Mesenchymal stem cell (in vitro differentiated cells and primary cell): ENCODE data around the gene NFILZ.

Source experiments
- DNase-seq: peaks from one replicate; pipeline ENCODE4 v3.0.0-alpha.2; 2013
- H2AFZ ChIP-seq: one replicate; pipeline ENCODE4 v1.6.1; 2013; ENCODE audit warnings: low read depth, mild to moderate bottlenecking, control low read depth, inconsistent platforms, low read length, moderate library complexity
- H2AK5ac ChIP-seq: 2 replicates; pipeline ENCODE4 v1.6.1; 2013; ENCODE audit warnings: low read length, moderate library complexity, mild to moderate bottlenecking, inconsistent platforms; ENCODE audit not compliant: severe bottlenecking
- H2BK120ac ChIP-seq: one replicate; pipeline ENCODE4 v1.6.1; 2013; ENCODE audit warnings: low read depth, mild to moderate bottlenecking, inconsistent platforms, low read length, moderate library complexity
- H2BK12ac ChIP-seq, 2 experiments: one replicate each; pipeline ENCODE4 v1.6.1; 2013; ENCODE audit warnings: inconsistent platforms in 2 of 2, low read length in 2 of 2, mild to moderate bottlenecking in 2 of 2, moderate library complexity in 2 of 2, control low read depth in 1 of 2
- H2BK15ac ChIP-seq: one replicate; pipeline ENCODE4 v1.6.1; 2013; ENCODE audit warnings: mild to moderate bottlenecking, low read depth, inconsistent platforms; ENCODE audit not compliant: poor library complexity, severe bottlenecking
- H2BK5ac ChIP-seq: 2 replicates; pipeline ENCODE4 v1.6.1; 2013; ENCODE audit warnings: low read depth, mild to moderate bottlenecking, low read length, control low read depth, inconsistent platforms; ENCODE audit not compliant: poor library complexity, severe bottlenecking
- H3K14ac ChIP-seq, 2 experiments: one replicate each; pipeline ENCODE4 v1.6.1; 2013; ENCODE audit warnings: inconsistent platforms in 2 of 2, low read length in 2 of 2, control low read depth in 1 of 2, mild to moderate bottlenecking in 1 of 2, moderate library complexity in 1 of 2
- H3K18ac ChIP-seq, 2 experiments: one replicate each; pipeline ENCODE4 v1.6.1; 2013; ENCODE audit warnings: inconsistent platforms in 2 of 2, low read length in 2 of 2, control low read depth in 1 of 2, low read depth in 1 of 2, mild to moderate bottlenecking in 1 of 2
- H3K23ac ChIP-seq, 2 experiments: one replicate each; pipeline ENCODE4 v1.6.1; 2013; ENCODE audit warnings: inconsistent platforms in 2 of 2, low read length in 2 of 2, mild to moderate bottlenecking in 2 of 2, moderate library complexity in 2 of 2, control low read depth in 1 of 2
- H3K27ac ChIP-seq: 2 replicates; pipeline ENCODE4 v1.5.1; 2013; ENCODE audit warnings: mild to moderate bottlenecking, moderate library complexity, low read length, control low read depth, inconsistent platforms; ENCODE audit not compliant: poor library complexity, severe bottlenecking
- H3K27me3 ChIP-seq, 2 experiments: 2 replicates each; pipeline versions ENCODE4 v1.6.1 to v1.7.0; 2013; ENCODE audit warnings: low read length in 2 of 2, mild to moderate bottlenecking in 2 of 2, moderate library complexity in 2 of 2, control low read depth in 1 of 2, inconsistent platforms in 1 of 2; ENCODE audit not compliant: control insufficient read depth in 1 of 2, insufficient read depth in 1 of 2
- H3K36me3 ChIP-seq, 2 experiments: 2 replicates each; pipeline versions ENCODE4 v1.6.1 to v1.7.0; 2013; ENCODE audit warnings: low read length in 2 of 2, control low read depth in 1 of 2, inconsistent platforms in 1 of 2, low read depth in 1 of 2, mild to moderate bottlenecking in 1 of 2; ENCODE audit not compliant: insufficient read depth in 2 of 2, control insufficient read depth in 1 of 2
- H3K4ac ChIP-seq, 2 experiments: one replicate each; pipeline ENCODE4 v1.6.1; 2013; ENCODE audit warnings: inconsistent platforms in 2 of 2, low read length in 2 of 2, mild to moderate bottlenecking in 2 of 2, moderate library complexity in 2 of 2, control low read depth in 1 of 2, low read depth in 1 of 2
- H3K4me1 ChIP-seq: 2 replicates; pipeline ENCODE4 v1.6.1; 2013; ENCODE audit warnings: low read depth, low read length, control low read depth; ENCODE audit not compliant: control insufficient read depth, insufficient read depth
- H3K4me2 ChIP-seq: 2 replicates; pipeline ENCODE4 v1.6.1; 2013; ENCODE audit warnings: low read length, mild to moderate bottlenecking, inconsistent platforms; ENCODE audit not compliant: poor library complexity, severe bottlenecking
- H3K4me3 ChIP-seq, 2 experiments: 2 replicates each; pipeline versions ENCODE4 v1.5.1 to v1.7.0; 2013; ENCODE audit warnings: low read length in 2 of 2, mild to moderate bottlenecking in 2 of 2, control low read depth in 1 of 2, low read depth in 1 of 2; ENCODE audit not compliant: insufficient read depth in 1 of 2
- H3K79me1 ChIP-seq: replicated peaks from 2 replicates; pipeline ENCODE4 v1.6.1; 2013; ENCODE audit warnings: mild to moderate bottlenecking, control low read depth, low read length, inconsistent platforms; ENCODE audit not compliant: poor library complexity, severe bottlenecking
- H3K9ac ChIP-seq: 2 replicates; pipeline ENCODE4 v1.7.0; 2013; ENCODE audit warnings: mild to moderate bottlenecking, low read length, moderate library complexity
- H3K9me3 ChIP-seq: 2 replicates; pipeline ENCODE4 v1.7.0; 2013; ENCODE audit warnings: mild to moderate bottlenecking, low read length; ENCODE audit not compliant: control insufficient read depth
- H4K8ac ChIP-seq: one replicate; pipeline ENCODE4 v1.6.1; 2013; ENCODE audit warnings: inconsistent platforms, mild to moderate bottlenecking, low read length, moderate library complexity
- H4K91ac ChIP-seq: one replicate; pipeline ENCODE4 v1.6.1; 2013; ENCODE audit warnings: mild to moderate bottlenecking, low read length, inconsistent platforms
- WGBS: methylation state at CpG from one replicate; pipeline ENCODE4 v1.1.7; 2013; ENCODE audit warnings: mixed read lengths; 5-methylcytosine and 5-hydroxymethylcytosine counted together

NFILZ gene

DNA sequence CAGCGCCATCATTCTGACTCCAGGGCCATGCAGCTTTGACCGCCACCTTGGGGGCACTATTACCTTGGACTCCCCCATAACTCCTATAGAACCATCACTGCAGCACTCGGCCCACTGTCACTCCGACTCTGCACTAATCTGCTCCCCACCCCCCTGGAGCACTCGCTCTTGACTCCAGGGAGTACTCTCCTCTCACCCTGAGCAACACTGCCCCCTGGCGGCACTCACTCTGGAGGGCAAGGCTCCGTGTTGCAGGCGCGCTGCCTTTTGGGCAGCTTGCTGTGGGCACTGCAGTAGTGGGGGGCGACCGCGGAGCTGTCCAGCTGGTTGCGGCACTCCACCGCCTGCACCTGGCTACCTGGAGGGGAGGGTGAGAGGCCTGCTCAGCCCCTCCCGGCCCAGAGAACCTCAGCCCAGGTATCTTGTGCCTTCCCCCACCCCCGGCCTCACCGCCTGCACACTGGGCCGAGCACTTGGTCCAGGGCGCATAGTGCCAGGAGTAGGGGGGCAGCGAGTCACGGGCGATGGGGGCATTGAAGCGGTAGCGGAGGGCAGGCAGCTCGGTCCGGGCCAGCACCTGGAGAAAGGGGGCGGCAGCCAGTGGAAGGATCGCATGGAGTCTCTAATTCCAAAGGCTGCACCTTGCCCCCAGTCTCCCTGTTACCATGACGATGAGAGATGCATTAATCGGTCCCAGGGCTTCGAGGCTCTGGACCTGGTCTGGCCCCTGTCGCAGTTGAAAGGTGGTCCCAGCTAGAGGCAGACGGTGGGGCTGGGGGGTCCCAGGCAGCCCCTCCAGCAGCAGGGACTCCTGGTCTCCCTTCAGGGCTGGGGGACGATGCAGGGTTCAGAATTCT, 44.3 kb upstream of the NFILZ start:
- Histone ChIP-seq H2BK5ac (no peak overlapping the region), H3K4me3 (peak overlapping the region in 1 of 2 experiments; percentile 14)

DNA sequence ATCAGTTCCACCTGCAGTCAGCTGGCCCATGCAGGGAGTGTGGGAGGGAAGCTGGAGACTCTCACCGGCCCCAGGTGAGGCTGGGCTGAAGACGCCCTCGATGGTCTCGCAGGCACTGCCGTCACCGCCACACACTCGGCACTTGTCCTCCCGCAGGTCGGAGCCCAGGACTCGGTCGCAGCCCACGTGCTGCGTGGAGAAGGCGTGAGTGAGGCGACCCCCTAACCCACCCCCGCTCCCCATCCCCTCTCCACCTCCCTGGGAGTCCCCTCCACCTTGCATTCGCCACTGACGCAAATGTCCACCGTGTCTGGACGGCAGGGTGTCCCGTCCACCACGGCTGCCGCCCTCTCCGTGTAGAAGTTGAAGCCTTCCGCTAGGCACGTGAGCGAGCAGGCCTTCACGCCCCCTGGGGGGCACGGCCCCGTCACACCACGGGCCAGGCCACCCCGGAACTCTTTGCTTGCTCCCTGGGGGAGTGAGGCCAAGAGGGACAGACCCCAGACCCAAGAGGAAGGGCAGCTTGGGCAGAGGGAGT, 41.2 kb upstream of the NFILZ start:
- H3K18ac ChIP-seq = no peak overlapping the region
- no peaks in the 10 kb centered on the region for H3K79me1 ChIP-seq
- no peak overlapping the region for H2BK12ac ChIP-seq

More for the DNA sequence above, 44.3 kb upstream of the NFILZ start:
- Histone ChIP-seq H4K91ac (no peak overlapping the region), H3K9ac (no peak overlapping the region), H2AK5ac (no peak overlapping the region), H3K79me1 (no peaks in the 10 kb centered on the region), H2BK15ac (no peak overlapping the region), H3K4ac (no peak overlapping the region), H2BK12ac (no peak overlapping the region), H3K9me3 (no peaks in the 10 kb centered on the region), H3K4me2 (no peak overlapping the region), H2BK120ac (no peak overlapping the region), H3K4me1 (peaks cover 2% of the 10 kb centered on the region), H3K27ac (no peak overlapping the region), H3K27me3 (peaks cover 0 to 4% of the 10 kb centered on the region in 2 experiments), H4K8ac (no peak overlapping the region), H3K36me3 (peaks cover 0 to 24% of the 10 kb centered on the region in 2 experiments), H2AFZ (no peak overlapping the region), H3K14ac (no peak overlapping the region), H3K18ac (no peak overlapping the region), H3K23ac (no peak overlapping the region)
- 69% methylated on average over 33 of the region's 34 CpGs for WGBS
- peak; percentile 40 for DNase-seq

DNA sequence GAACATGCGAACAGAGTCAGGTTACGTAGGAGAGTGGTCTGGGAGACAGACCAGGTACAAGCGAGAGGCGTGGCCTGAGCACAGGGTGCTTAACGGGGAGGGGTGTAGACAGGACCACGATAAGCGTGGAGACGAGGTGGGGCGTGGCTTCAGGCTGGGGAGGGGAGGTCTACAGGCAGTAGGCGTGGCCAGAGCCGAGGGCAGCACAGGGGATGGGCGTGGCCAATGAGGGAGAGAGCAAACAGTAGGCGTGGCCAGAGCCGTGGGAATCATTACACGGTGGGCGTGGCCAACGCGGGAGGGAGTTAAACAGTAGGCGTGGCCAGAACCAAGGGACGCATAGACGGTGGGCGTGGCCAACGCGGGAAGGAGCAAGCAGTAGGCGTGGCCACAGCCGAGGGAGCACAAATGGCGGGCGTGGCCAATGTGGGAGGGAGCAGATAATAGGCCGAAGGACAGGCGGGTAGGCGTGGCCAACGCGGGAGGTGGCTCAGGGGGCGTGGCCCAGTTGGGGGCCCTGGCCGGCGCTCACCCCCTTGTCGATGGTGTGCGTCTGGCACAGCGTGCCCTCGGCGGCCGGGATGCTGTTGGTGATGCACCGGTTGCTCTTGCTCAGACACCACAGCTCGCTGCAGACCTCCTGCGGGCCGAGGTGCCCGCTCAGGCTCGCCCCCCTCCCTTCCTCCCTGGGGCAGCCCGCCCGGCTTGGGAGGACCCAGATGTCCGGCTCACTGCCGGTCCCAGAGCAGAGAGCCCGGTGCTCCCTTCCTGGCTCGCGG, 38.0 kb upstream of the NFILZ start:
- H2BK120ac ChIP-seq = no peak overlapping the region

More for the DNA sequence above, 41.2 kb upstream of the NFILZ start:
- H3K23ac ChIP-seq = no peak overlapping the region
- no peak overlapping the region for H3K4ac ChIP-seq
- H3K4me2 ChIP-seq = no peak overlapping the region
- no peak overlapping the region for H3K27ac ChIP-seq
- H3K9me3 ChIP-seq = no peaks in the 10 kb centered on the region
- no peak overlapping the region for H4K8ac ChIP-seq
- no peak overlapping the region for H4K91ac ChIP-seq
- no peak overlapping the region for H2BK5ac ChIP-seq
- H3K4me3 ChIP-seq = no peak overlapping the region
- H2BK120ac ChIP-seq = no peak overlapping the region
- H3K9ac ChIP-seq = no peak overlapping the region
- no peak overlapping the region for H2BK15ac ChIP-seq
- DNase-seq = no peak
- peaks cover 0 to 17% of the 10 kb centered on the region in 2 experiments for H3K27me3 ChIP-seq
- WGBS = 87% methylated on average over 31 of the region's 32 CpGs
- H2AK5ac ChIP-seq = no peak overlapping the region
- H3K36me3 ChIP-seq = peaks cover 0 to 24% of the 10 kb centered on the region in 2 experiments
- H3K4me1 ChIP-seq = peaks cover 14% of the 10 kb centered on the region
- no peak overlapping the region for H3K14ac ChIP-seq
- no peak overlapping the region for H2AFZ ChIP-seq

DNA sequence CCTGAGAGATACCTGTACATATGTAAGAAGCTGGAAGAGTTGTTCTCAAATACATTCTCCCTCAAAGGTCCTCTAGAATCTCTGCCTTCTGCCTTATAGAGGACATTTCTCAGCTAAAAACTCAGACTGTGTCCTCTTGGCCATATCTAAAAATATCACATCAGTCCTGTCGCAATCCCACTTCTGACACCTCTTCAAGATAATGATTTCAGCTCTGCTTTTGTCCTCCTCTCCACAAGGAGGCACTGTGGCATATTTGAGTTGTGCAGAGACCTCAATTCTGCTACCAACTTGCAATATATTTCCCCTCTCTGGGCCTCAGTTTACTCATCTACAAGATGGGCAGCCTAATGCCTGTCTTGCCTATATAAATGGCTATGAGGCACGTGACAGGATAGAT, 36.5 kb upstream of the NFILZ start:
- no peak overlapping the region for H2AFZ ChIP-seq
- no peak overlapping the region for H2AK5ac ChIP-seq
- no peak overlapping the region for H3K9ac ChIP-seq
- H3K27me3 ChIP-seq = peaks cover 0 to 17% of the 10 kb centered on the region in 2 experiments
- no peak overlapping the region for H3K27ac ChIP-seq
- no peak overlapping the region for H2BK15ac ChIP-seq
- peaks cover 0 to 16% of the 10 kb centered on the region in 2 experiments for H3K36me3 ChIP-seq
- H3K4me3 ChIP-seq = no peak overlapping the region
- H3K23ac ChIP-seq = no peak overlapping the region
- no peak overlapping the region for H4K8ac ChIP-seq
- no peak overlapping the region for H4K91ac ChIP-seq
- no peak overlapping the region for H3K4me2 ChIP-seq
- H2BK12ac ChIP-seq = no peak overlapping the region
- H3K18ac ChIP-seq = no peak overlapping the region
- DNase-seq = peak; percentile 32
- peaks cover 19% of the 10 kb centered on the region for H3K4me1 ChIP-seq
- no peak overlapping the region for H2BK120ac ChIP-seq
- H3K79me1 ChIP-seq = no peaks in the 10 kb centered on the region
- no peak overlapping the region for H3K14ac ChIP-seq
- H3K9me3 ChIP-seq = no peaks in the 10 kb centered on the region
- H2BK5ac ChIP-seq = no peak overlapping the region
- H3K4ac ChIP-seq = no peak overlapping the region
- 86% methylated on average over 2 of the region's 2 CpGs for WGBS

More for the DNA sequence above, 38.0 kb upstream of the NFILZ start:
- peaks cover 14% of the 10 kb centered on the region for H3K4me1 ChIP-seq
- no peak overlapping the region for H2BK12ac ChIP-seq
- H3K4me3 ChIP-seq = peak overlapping the region; percentile 40 to 68
- H4K8ac ChIP-seq = no peak overlapping the region
- peak overlapping the region; percentile 52 for H3K9ac ChIP-seq
- peak; percentile 94 for DNase-seq
- H3K14ac ChIP-seq = no peak overlapping the region
- WGBS = 2% methylated on average over 54 of the region's 55 CpGs
- no peak overlapping the region for H3K4ac ChIP-seq
- H3K18ac ChIP-seq = peak overlapping the region in 1 of 2 experiments; percentile 59
- H3K27ac ChIP-seq = no peak overlapping the region
- H2BK15ac ChIP-seq = no peak overlapping the region
- peak overlapping the region; percentile 18 for H4K91ac ChIP-seq
- no peak overlapping the region for H2BK5ac ChIP-seq
- no peaks in the 10 kb centered on the region for H3K9me3 ChIP-seq
- H2AFZ ChIP-seq = peak overlapping the region; percentile 44
- peak overlapping the region; percentile 80 for H3K4me2 ChIP-seq
- H3K79me1 ChIP-seq = no peaks in the 10 kb centered on the region
- no peak overlapping the region for H2AK5ac ChIP-seq
- H3K27me3 ChIP-seq = peaks cover 0 to 17% of the 10 kb centered on the region in 2 experiments
- H3K36me3 ChIP-seq = peaks cover 0 to 16% of the 10 kb centered on the region in 2 experiments
- no peak overlapping the region for H3K23ac ChIP-seq
